ENCODE results near the gene TMEM39A. TPM values are rescaled to one million over a fixed set of nuclear protein-coding genes. Genes with fewer than 3 reads are reported as not detected.

TMEM39A gene
- total and polyA plus RNA-seq, 9 donors = 12.9 to 58.1 (median 38.7) TPM

- H3K27ac ChIP-seq = no peak overlapping the region
- intact Hi-C loops (cut with DNase I) = no loop called here
- H3K4me3 ChIP-seq = no peak overlapping the region
- no peaks in the 10 kb centered on the region for H3K4me1 ChIP-seq (ENCODE audit: insufficient read depth)
- no peaks in the 10 kb centered on the region for H3K9me3 ChIP-seq
- no peak for DNase-seq
- WGBS, 3 donors = 92 to 95% (median 93%) methylated on average over 1 of the region's 1 CpG
- no peaks in the 10 kb centered on the region for H3K36me3 ChIP-seq
- no peaks in the 10 kb centered on the region for H3K27me3 ChIP-seq
- no peak for TF ChIP-seq POLR2A (IDR thresholded peaks at IDR 0.05)
- TF ChIP-seq CTCF (IDR thresholded peaks at IDR 0.05) = no peak
- TF ChIP-seq EP300 (IDR thresholded peaks at IDR 0.05) = no peak
These were observed 60.2 kb downstream of the TMEM39A start for GRCh38 chr3:119403201-119403600.

- no peak for DNase-seq
- Histone ChIP-seq H3K4me1 (ENCODE audit: insufficient read depth) (no peaks in the 10 kb centered on the region), H3K27me3 (no peaks in the 10 kb centered on the region), H3K4me3 (no peak overlapping the region), H3K9me3 (no peaks in the 10 kb centered on the region), H3K27ac (no peak overlapping the region), H3K36me3 (no peaks in the 10 kb centered on the region)
- intact Hi-C loops (cut with DNase I) = no loop called here
- no peak for TF ChIP-seq EP300 (IDR thresholded peaks at IDR 0.05)
- TF ChIP-seq POLR2A (IDR thresholded peaks at IDR 0.05) = no peak
- TF ChIP-seq CTCF (IDR thresholded peaks at IDR 0.05) = no peak
- 85 to 93% (median 88%) methylated on average over 1 of the region's 1 CpG for WGBS, 3 donors
These were observed 60.6 kb downstream of the TMEM39A start for GRCh38 chr3:119402791-119403190.

GRCh38 chr3:119401503-119402440 lies 61.6 kb downstream of the TMEM39A start:
- intact Hi-C loops (cut with DNase I) = no loop called here
- H3K4me3 ChIP-seq = no peak overlapping the region
- TF ChIP-seq POLR2A (IDR thresholded peaks at IDR 0.05) = no peak
- no peaks in the 10 kb centered on the region for H3K36me3 ChIP-seq
- H3K4me1 ChIP-seq (ENCODE audit: insufficient read depth) = no peaks in the 10 kb centered on the region
- WGBS, 3 donors = 83 to 86% (median 84%) methylated on average over 36 of the region's 36 CpGs
- H3K27me3 ChIP-seq = no peaks in the 10 kb centered on the region
- no peak for DNase-seq
- H3K27ac ChIP-seq = no peak overlapping the region
- H3K9me3 ChIP-seq = no peaks in the 10 kb centered on the region

- 74 to 84% (median 81%) methylated on average over 5 of the region's 5 CpGs for WGBS, 3 donors
- no peak for DNase-seq
- no peaks in the 10 kb centered on the region for H3K36me3 ChIP-seq
- intact Hi-C loops (cut with DNase I) = no loop called here
- H3K27me3 ChIP-seq = no peaks in the 10 kb centered on the region
- H3K9me3 ChIP-seq = no peaks in the 10 kb centered on the region
- no peaks in the 10 kb centered on the region for H3K4me1 ChIP-seq (ENCODE audit: insufficient read depth)
- H3K4me3 ChIP-seq = no peak overlapping the region
- H3K27ac ChIP-seq = no peak overlapping the region
- TF ChIP-seq EP300 (IDR thresholded peaks at IDR 0.05) = no peak
- no peak for TF ChIP-seq CTCF (IDR thresholded peaks at IDR 0.05)
- no peak for TF ChIP-seq POLR2A (IDR thresholded peaks at IDR 0.05)
These were observed 62.3 kb downstream of the TMEM39A start for GRCh38 chr3:119401069-119401468.

- H3K4me3 ChIP-seq = no peak overlapping the region
- no peaks in the 10 kb centered on the region for H3K9me3 ChIP-seq
- DNase-seq = no peak
- intact Hi-C loops (cut with DNase I) = no loop called here
- no peaks in the 10 kb centered on the region for H3K36me3 ChIP-seq
- H3K27ac ChIP-seq = no peak overlapping the region
- no peaks in the 10 kb centered on the region for H3K27me3 ChIP-seq
- WGBS, 3 donors = 80 to 94% (median 89%) methylated on average over 5 of the region's 5 CpGs
- no peaks in the 10 kb centered on the region for H3K4me1 ChIP-seq (ENCODE audit: insufficient read depth)
- no peak for TF ChIP-seq EP300 (IDR thresholded peaks at IDR 0.05)
- no peak for TF ChIP-seq CTCF (IDR thresholded peaks at IDR 0.05)
- TF ChIP-seq POLR2A (IDR thresholded peaks at IDR 0.05) = no peak
These were observed 62.9 kb downstream of the TMEM39A start for GRCh38 chr3:119400466-119400865.

Data from ovary (tissue), 9 donors.